Neural crest cell (in vitro differentiated cells): ENCODE data around the gene PEAK1. TPM values are rescaled to one million over a fixed set of nuclear protein-coding genes. Genes with fewer than 3 reads are reported as not detected.

Experiments
- DNase-seq: peaks from one replicate; pipeline ENCODE4 v3.0.0; 2021; ENCODE audit warnings: low read depth, mixed read lengths, low spot score
- H3K27ac Mint-ChIP-seq: one replicate; pipeline ENCODE4 v1.8.0; 2021; ENCODE audit warnings: mild to moderate bottlenecking, mixed read lengths; ENCODE audit not compliant: unreplicated experiment
- H3K27me3 Mint-ChIP-seq: 2 replicates; pipeline ENCODE4 v1.8.0; 2021; ENCODE audit warnings: low read depth, mild to moderate bottlenecking, mixed read lengths
- H3K36me3 Mint-ChIP-seq: 2 replicates; pipeline ENCODE4 v1.8.0; 2021; ENCODE audit warnings: low read depth, mild to moderate bottlenecking, mixed read lengths
- H3K4me1 Mint-ChIP-seq: 2 replicates; pipeline ENCODE4 v1.8.0; 2021; ENCODE audit warnings: mixed read lengths
- H3K4me3 Mint-ChIP-seq: one replicate; pipeline ENCODE4 v1.8.0; 2021; ENCODE audit warnings: mild to moderate bottlenecking, mixed read lengths
- H3K9me3 Mint-ChIP-seq: 2 replicates; pipeline ENCODE4 v1.8.0; 2021; ENCODE audit warnings: mixed read lengths
- CTCF ChIP-seq: fragments of 200-600 bp; sonication (generic); conservative IDR thresholded peaks from 2 replicates; pipeline ENCODE4 v1.5.0; 2021; ENCODE audit warnings: antibody characterized with exemption, mild to moderate bottlenecking
- total RNA-seq: library from RNA; stranded (reverse); gene quantifications from 2 replicates; pipeline ENCODE4 v1.2.1, GENCODE V29; 2021

The PEAK1 gene
- total RNA-seq, 1 donor from 2014 or later: 26.0 TPM

- H3K4me1 Mint-ChIP-seq: peaks cover 15% of the 10 kb centered on the region
- no peaks in the 10 kb centered on the region for H3K27me3 Mint-ChIP-seq
- DNase-seq: no peak
- H3K36me3 Mint-ChIP-seq: peaks cover 12% of the 10 kb centered on the region
- TF ChIP-seq CTCF: no peak
- H3K4me3 Mint-ChIP-seq: no peak overlapping the region
- no peak overlapping the region for H3K27ac Mint-ChIP-seq
- no peaks in the 10 kb centered on the region for H3K9me3 Mint-ChIP-seq
Measured at GRCh38 chr15:77053709-77054108, 366.2 kb downstream of the PEAK1 start.

GRCh38 chr15:77052556-77052955 lies 367.3 kb downstream of the PEAK1 start:
- H3K36me3 Mint-ChIP-seq: peaks cover 12% of the 10 kb centered on the region
- H3K4me3 Mint-ChIP-seq: no peak overlapping the region
- no peak for DNase-seq
- peaks cover 8% of the 10 kb centered on the region for H3K4me1 Mint-ChIP-seq
- H3K9me3 Mint-ChIP-seq: no peaks in the 10 kb centered on the region
- TF ChIP-seq CTCF: no peak
- no peaks in the 10 kb centered on the region for H3K27me3 Mint-ChIP-seq
- peak overlapping the region; percentile 48 for H3K27ac Mint-ChIP-seq

Other genes starting within 250 kb of the PEAK1 start
- gene HMG20A, start 784 bp upstream of the PEAK1 start, total RNA-seq: 67.2 and 72.5 TPM in 2 replicates
- 31.0 and 36.8 TPM in 2 replicates for gene LINGO1, start 212.8 kb upstream of the PEAK1 start, total RNA-seq